ENCODE results near the gene VAMP5. TPM values are rescaled to one million over a fixed set of nuclear protein-coding genes. Genes with fewer than 3 reads are reported as not detected.

The VAMP5 gene
- total RNA-seq, 1 donor from 2014 or later: 296 TPM

DNA sequence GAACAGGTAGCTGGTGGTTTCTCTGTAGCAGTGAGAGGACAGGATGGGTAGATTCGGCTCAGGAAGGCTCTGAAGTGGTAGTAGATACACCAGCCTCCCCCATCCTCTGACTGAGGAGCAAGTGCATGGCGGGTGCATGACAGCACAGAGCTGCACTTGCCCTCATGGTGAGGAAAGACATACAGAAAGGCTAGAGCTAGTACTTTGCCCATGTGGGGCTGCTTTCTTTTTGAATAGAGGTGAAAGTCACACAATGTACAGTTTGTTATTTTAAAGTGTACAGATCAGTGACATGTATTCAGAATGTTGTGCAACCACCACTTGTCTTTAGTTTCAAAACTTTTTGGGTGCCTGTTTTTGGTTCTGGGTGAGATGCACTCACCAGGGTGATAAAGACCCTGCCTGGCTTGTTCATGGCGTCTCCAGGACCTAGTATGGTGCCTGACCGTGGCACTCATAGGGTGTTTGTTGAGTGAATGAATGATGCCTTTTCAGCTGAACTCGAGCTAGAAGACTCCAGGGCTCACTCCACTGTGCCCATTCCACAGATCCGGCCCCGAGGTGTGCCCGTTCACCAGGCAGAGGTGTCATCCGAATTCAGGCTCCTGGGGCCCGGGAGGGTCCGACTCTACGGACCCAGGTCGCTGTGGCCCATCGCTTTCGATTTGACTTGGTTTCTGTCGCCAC is 421 bp upstream of the VAMP5 start:
- H3K27me3 Mint-ChIP-seq (ENCODE audit: unreplicated experiment): peaks cover 12% of the 10 kb centered on the region
- H3K4me1 Mint-ChIP-seq (ENCODE audit: unreplicated experiment): peaks cover 77% of the 10 kb centered on the region
- no peaks in the 10 kb centered on the region for H3K9me3 Mint-ChIP-seq (ENCODE audit: unreplicated experiment)
- DNase-seq (ENCODE audit: low spot score): no peak
- peaks cover 21% of the 10 kb centered on the region for H3K36me3 Mint-ChIP-seq (ENCODE audit: low read depth, unreplicated experiment)
- H3K4me3 Mint-ChIP-seq (ENCODE audit: unreplicated experiment): peak overlapping the region; percentile 88
- H3K27ac Mint-ChIP-seq (ENCODE audit: unreplicated experiment): peak overlapping the region; percentile 91
- TF ChIP-seq, protein P1, sequence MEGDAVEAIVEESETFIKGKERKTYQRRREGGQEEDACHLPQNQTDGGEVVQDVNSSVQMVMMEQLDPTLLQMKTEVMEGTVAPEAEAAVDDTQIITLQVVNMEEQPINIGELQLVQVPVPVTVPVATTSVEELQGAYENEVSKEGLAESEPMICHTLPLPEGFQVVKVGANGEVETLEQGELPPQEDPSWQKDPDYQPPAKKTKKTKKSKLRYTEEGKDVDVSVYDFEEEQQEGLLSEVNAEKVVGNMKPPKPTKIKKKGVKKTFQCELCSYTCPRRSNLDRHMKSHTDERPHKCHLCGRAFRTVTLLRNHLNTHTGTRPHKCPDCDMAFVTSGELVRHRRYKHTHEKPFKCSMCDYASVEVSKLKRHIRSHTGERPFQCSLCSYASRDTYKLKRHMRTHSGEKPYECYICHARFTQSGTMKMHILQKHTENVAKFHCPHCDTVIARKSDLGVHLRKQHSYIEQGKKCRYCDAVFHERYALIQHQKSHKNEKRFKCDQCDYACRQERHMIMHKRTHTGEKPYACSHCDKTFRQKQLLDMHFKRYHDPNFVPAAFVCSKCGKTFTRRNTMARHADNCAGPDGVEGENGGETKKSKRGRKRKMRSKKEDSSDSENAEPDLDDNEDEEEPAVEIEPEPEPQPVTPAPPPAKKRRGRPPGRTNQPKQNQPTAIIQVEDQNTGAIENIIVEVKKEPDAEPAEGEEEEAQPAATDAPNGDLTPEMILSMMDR (IDR thresholded peaks at IDR 0.05; ENCODE audit: unreplicated experiment): no peak

DNA sequence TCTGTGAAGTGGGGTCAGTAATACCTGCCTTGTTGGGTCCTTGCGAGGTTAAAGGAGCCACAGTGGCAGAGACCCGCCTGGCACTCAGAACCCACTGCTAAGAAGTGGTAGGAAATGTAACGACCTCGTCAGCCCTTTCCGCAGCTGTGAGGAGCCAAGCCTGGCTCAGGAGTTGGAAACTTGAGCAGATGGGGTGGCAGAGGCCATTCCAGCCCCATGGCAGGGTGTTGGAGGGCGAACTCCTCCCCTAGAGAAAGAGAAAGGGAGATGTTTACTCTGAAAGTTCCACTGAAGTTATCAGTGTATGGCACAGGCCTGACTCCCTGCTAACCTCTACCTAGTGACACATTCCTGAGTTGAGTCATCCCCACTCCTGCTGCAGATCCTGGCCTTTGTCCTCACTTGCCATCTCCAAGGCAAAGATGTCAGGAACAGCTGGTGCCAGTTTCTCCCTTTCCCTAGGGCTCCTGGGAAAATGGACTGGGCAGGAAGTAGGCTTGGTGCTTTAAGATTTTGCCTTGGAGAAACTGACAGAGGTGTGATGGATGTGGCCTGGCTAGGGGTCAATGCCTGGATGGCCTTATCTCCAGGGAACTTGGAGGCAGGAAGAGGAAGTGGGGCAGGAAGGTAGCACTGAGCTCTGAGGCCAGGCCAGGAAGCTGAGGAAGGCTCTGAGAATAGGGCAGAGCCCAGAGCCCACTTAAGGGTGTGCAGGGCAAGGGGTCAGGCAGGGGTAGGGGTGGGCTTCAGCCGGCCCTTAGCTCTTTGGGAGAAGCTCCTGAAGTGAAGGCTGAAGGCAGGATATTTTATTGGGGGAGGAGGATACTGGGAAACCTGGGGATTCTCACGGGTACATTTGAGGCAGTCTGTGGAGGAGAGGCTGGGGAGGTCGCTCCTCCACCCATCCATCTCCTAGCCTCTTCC is 888 bp downstream of the VAMP5 start:
- peak overlapping the region; percentile 94 for H3K27ac Mint-ChIP-seq (ENCODE audit: unreplicated experiment)
- H3K36me3 Mint-ChIP-seq (ENCODE audit: low read depth, unreplicated experiment): peaks cover 25% of the 10 kb centered on the region
- peaks cover 12% of the 10 kb centered on the region for H3K27me3 Mint-ChIP-seq (ENCODE audit: unreplicated experiment)
- peak overlapping the region; percentile 83 for H3K4me3 Mint-ChIP-seq (ENCODE audit: unreplicated experiment)
- TF ChIP-seq, protein P1 (IDR thresholded peaks at IDR 0.05; ENCODE audit: unreplicated experiment): no peak
- no peaks in the 10 kb centered on the region for H3K9me3 Mint-ChIP-seq (ENCODE audit: unreplicated experiment)
- peak; percentile 62 for DNase-seq (ENCODE audit: low spot score)
- peaks cover 77% of the 10 kb centered on the region for H3K4me1 Mint-ChIP-seq (ENCODE audit: unreplicated experiment)

DNA sequence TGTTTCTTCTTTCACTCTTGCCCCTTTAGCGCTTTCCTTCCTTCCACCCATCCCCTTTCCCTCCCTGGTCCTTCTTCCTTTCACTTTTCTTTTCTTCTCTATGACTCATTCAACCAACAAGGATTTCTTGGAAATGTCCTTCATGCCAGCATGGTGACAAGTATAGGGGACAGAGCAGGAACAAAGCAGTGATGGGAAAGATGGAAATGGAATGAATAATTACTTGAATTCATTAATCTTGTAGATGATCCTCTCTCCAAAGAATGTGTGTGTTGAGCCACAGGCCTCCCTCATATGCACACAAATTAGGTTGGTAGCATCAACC is 1.5 kb downstream of the VAMP5 start:
- peaks cover 13% of the 10 kb centered on the region for H3K27me3 Mint-ChIP-seq (ENCODE audit: unreplicated experiment)
- H3K27ac Mint-ChIP-seq (ENCODE audit: unreplicated experiment): peak overlapping the region; percentile 94
- no peak for DNase-seq (ENCODE audit: low spot score)
- no peaks in the 10 kb centered on the region for H3K9me3 Mint-ChIP-seq (ENCODE audit: unreplicated experiment)
- TF ChIP-seq, protein P1 (IDR thresholded peaks at IDR 0.05; ENCODE audit: unreplicated experiment): no peak
- H3K4me3 Mint-ChIP-seq (ENCODE audit: unreplicated experiment): peak overlapping the region; percentile 83
- peaks cover 80% of the 10 kb centered on the region for H3K4me1 Mint-ChIP-seq (ENCODE audit: unreplicated experiment)
- H3K36me3 Mint-ChIP-seq (ENCODE audit: low read depth, unreplicated experiment): peaks cover 25% of the 10 kb centered on the region

DNA sequence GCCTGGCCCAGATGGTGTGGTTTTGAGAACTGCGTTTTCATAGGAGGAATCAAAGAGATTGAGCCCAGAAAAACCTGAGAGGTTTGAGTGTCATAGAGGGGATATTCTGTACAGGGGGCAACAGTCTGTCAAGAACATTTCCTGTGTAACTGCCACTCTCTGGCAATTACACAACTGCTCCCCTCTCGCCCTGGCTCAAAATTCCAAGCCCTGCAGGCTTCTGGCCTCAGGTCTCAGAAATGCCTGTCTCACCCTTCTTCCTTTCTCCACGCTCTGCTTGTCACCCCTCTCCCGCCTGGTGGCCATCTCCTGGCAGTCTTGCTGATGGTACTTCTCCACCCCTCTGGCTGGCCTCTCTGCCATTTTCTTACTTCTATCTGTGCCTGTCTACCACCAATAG is 4.0 kb downstream of the VAMP5 start:
- Mint-ChIP-seq H3K9me3 (ENCODE audit: unreplicated experiment) (no peaks in the 10 kb centered on the region), H3K4me1 (ENCODE audit: unreplicated experiment) (peaks cover 81% of the 10 kb centered on the region), H3K27ac (ENCODE audit: unreplicated experiment) (peak overlapping the region; percentile 89), H3K27me3 (ENCODE audit: unreplicated experiment) (peaks cover 15% of the 10 kb centered on the region), H3K36me3 (ENCODE audit: low read depth, unreplicated experiment) (peaks cover 27% of the 10 kb centered on the region), H3K4me3 (ENCODE audit: unreplicated experiment) (peak overlapping the region; percentile 57)
- no peak for DNase-seq (ENCODE audit: low spot score)
- TF ChIP-seq, protein P1 (IDR thresholded peaks at IDR 0.05; ENCODE audit: unreplicated experiment): no peak

DNA sequence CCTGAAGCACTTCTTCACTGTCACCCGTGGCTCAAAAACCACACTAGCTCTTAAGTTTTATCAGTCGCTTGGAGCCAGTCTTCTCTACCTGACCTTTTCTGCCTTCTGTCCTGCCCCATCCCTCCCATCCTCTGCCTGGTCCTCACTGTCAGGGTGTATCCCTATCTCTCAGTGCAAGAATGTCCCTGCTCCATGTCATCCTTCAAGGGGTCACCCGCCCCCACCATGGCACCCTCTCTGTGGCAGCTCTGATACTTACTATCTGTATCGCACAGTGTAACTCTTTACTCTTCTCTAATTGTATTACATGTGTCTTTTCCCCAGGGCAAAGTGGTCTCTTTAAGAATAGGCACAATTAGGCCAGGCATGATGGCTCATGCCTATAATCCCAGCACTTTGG is 4.4 kb downstream of the VAMP5 start:
- Mint-ChIP-seq H3K27ac (ENCODE audit: unreplicated experiment) (peak overlapping the region; percentile 80), H3K9me3 (ENCODE audit: unreplicated experiment) (no peaks in the 10 kb centered on the region), H3K4me1 (ENCODE audit: unreplicated experiment) (peaks cover 79% of the 10 kb centered on the region), H3K36me3 (ENCODE audit: low read depth, unreplicated experiment) (peaks cover 29% of the 10 kb centered on the region), H3K4me3 (ENCODE audit: unreplicated experiment) (peak overlapping the region; percentile 57), H3K27me3 (ENCODE audit: unreplicated experiment) (peaks cover 14% of the 10 kb centered on the region)
- TF ChIP-seq, protein P1 (IDR thresholded peaks at IDR 0.05; ENCODE audit: unreplicated experiment): no peak
- DNase-seq (ENCODE audit: low spot score): no peak

All from endothelial cell (in vitro differentiated cells).